Inflammatory macrophage treated with lipopolysaccharide for 4 hours (primary cell): ENCODE data around the gene OR6B1.
"Not testable (repeated sequence)": the region's sequence is repeated elsewhere in the genome, so short reads cannot be mapped to it uniquely, and the experiment has no call there.

Experiments
- DNase-seq: peaks from one replicate; pipeline ENCODE4 v3.0.0-alpha.2; 2020

OR6B1 gene

DNA sequence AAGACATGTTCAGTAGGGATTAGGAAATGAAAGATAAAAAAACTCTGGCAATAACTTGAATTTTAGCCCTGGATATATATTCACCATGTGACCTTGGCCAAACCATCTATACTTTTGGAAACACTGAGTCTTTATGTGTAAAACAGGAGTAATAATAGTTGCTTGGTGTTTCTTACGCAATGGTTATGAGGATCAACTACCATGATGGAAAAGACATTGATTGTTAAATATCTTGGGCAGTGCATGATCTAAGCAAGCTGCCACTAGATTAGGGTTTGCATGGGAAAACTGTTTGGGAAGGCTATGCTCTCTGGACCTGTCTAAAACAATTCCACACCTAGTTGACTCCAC lies 6.5 kb downstream of the OR6B1 start:
- DNase-seq: no peak

DNA sequence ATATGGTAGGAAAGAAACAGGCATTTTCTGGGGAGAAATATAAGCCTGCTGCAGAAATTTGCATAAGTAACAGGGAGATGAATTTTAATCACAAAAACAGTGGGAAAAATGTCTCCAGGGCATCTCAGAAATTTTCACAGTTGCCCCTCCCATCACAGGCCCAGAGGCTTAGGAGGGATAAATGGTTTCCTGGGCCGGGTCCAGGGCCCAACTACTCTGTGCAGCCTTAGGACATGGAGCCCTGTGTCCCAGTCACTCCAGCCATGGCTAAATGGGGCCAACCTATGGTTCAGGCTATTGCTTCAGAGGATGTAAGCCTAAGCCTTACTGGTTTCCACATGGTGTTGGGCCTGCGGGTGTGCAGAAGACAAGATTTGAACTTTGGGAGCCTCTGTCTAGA lies 9.2 kb downstream of the OR6B1 start:
- no peak for DNase-seq

GRCh38 chr7:144010061-144010460 lies 9.9 kb downstream of the OR6B1 start:
- not testable (repeated sequence) for DNase-seq

- DNase-seq: not testable (repeated sequence)
These were observed 10.7 kb downstream of the OR6B1 start for GRCh38 chr7:144010821-144011220.

GRCh38 chr7:144011458-144012230 lies 11.5 kb downstream of the OR6B1 start:
- DNase-seq: no peak

GRCh38 chr7:144018065-144018464 lies 17.9 kb downstream of the OR6B1 start:
- no peak for DNase-seq

GRCh38 chr7:144019457-144019856 lies 19.3 kb downstream of the OR6B1 start:
- no peak for DNase-seq

DNA sequence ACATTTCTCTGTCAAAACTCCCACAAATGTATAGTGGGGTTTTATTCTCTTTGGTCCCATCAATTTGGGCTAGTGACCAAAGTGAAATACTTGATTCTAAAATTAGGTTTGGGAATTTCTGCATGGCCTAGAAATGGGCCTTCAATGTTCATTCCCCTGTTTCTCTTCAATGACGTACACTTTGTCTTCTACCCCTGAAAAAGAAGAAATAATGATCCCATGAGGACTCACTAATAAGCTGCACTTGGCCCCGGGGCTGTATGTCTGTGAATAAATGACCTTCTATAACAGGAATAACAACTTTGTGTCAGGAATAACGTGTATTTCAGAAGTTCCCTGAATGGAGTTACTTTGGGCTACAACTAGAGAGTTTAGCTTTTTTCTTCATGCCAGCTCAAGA lies 20.2 kb downstream of the OR6B1 start:
- no peak for DNase-seq

DNA sequence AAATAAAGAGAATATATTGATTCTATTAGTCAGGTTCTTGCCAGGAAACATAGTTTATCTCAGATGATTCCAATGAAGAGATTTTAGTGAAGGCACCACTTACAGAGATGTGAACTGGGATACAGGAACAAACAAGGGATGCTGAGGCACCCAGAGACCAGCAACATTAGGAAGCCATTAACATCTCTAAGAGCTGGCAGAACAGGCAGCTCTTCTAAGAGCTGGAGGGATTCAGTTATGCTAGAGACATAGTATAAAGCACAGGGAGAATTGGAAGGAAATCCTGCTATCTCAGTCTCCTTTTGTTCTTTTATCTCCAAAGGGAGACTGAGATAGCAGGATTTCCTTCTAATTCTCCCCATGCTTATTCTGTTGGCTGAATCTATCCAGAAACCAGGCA lies 22.0 kb downstream of the OR6B1 start:
- no peak for DNase-seq

GRCh38 chr7:144023171-144023827 lies 23.2 kb downstream of the OR6B1 start:
- DNase-seq: no peak

DNA sequence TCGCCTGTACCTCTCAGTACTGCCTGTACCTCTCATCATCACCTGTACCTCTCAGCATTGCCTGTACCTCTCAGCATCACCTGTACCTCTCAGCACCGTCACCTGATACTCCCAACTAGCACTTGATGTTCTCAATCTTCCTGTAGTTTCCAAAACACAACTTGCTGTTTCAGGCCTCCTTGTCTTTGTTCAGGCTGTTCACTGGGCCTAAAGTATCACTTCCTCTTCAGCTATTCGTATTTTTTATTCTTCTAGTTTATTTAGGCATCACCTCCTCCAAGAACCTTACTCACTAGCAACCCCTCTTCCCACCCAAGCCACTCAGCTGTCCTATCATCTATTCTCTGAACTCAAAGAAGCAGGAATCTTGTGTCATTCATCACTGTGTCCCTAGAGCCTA lies 24.1 kb downstream of the OR6B1 start:
- no peak for DNase-seq

DNA sequence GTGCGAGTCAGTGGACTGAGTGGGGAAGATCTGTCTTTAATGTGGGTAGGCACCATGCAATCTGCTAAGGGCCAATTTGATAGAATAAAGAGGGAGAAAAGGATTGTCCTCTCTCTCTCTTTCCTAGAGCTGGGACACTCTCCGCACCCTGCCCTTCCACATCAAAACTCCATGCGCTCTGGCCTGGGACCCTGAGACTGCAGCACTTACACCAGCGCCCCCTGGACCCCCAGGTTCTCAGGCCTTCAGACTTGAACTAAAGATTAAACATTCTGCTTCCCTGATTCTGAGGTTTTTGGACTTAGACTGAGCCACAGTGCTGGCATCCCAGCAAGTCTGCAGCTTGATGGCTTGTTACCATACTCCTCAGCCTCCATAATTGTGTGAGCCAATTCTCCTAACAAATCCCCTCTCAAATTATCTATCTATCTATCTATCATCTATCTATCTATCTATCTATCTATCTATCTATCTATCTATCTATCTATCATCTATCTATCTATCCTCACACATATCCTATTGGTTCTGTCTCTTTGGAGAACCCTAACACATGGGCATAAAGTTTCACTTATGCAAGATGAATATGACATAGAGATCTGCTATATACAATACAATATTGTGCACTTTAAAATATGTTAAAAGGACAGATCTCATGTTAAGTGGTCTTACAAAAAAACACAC lies 26.2 kb downstream of the OR6B1 start:
- DNase-seq: no peak

DNA sequence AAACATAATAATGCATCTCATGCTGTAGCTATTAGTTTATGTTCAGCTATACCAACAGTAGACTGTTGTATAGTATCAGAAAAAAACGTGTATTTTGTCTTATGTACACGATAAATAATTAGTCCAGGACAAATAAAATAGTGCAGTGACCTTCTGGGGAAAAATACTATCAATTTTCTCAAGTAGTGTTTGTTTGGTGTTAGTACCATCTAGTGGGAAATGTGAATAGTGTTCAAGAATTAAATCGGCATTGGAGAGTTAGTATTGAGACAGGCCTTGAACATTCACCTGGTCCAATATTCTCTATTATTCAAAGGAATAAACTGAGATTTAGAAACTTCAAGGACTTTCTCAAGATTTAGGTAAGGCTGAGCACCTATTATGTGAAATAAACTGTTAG lies 26.9 kb downstream of the OR6B1 start:
- DNase-seq: no peak

GRCh38 chr7:144027974-144028373 lies 27.9 kb downstream of the OR6B1 start:
- DNase-seq: no peak

GRCh38 chr7:144028547-144028946 lies 28.4 kb downstream of the OR6B1 start:
- DNase-seq: no peak

DNA sequence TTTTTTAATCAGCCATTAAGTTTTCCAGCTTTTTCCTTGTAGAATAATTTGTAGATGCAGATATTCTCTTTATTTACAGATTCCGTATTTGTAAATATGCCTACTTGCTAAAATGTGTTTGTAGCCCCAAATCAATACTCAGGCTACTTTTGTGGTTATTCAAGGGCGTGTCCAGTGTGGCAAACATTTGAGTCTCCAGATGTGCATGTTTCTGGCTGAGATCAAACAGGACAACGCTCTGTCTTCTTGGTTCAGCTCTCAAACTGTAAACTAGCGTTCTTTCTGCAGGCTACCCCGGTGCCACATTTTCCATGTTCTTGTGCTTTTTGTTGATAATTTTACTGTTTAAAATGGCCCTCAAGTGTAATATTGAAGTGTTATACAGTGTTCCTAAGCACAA lies 32.4 kb downstream of the OR6B1 start:
- DNase-seq: no peak

- DNase-seq: no peak
These were observed 33.0 kb downstream of the OR6B1 start for GRCh38 chr7:144032985-144033709.

GRCh38 chr7:144035385-144035784 lies 35.3 kb downstream of the OR6B1 start:
- no peak for DNase-seq

DNA sequence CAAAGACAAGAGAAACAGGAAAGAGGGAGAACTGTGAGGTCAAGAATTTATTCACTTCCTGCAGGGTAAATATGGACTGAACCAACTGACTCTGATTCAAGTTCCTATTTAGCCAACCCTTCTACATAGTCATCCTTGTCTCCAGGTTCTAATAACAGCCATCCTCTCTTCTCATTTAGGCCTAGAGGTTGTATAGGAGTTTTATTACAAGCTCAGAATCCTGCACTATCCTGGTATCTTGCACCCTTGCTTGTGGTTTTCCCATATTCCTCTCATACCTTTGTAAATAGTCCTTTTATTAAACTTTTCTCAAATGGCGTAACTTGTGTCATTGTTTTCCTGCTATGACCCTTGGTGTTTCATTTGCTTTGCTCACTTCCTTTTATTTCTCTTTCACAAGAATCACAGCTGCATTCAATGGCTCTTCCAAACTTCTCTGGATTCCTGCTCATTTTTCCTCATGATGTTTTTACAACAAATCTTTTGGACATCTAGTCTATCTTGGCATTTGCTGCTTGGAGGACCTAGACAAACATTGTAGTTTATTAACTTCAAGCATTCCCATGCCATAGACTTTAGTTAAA lies 36.3 kb downstream of the OR6B1 start:
- no peak for DNase-seq

GRCh38 chr7:144037414-144038035 lies 37.4 kb downstream of the OR6B1 start:
- no peak for DNase-seq

GRCh38 chr7:144038887-144039286 lies 38.8 kb downstream of the OR6B1 start:
- no peak for DNase-seq

- DNase-seq: no peak
These were observed 48.5 kb downstream of the OR6B1 start, which contains the start of gene OR2A5 for GRCh38 chr7:144048648-144049047. TSS of gene OR2A5 (plus strand) at chr7:144048948. CDS start at chr7:144050402, 1,454 bp downstream.

DNA sequence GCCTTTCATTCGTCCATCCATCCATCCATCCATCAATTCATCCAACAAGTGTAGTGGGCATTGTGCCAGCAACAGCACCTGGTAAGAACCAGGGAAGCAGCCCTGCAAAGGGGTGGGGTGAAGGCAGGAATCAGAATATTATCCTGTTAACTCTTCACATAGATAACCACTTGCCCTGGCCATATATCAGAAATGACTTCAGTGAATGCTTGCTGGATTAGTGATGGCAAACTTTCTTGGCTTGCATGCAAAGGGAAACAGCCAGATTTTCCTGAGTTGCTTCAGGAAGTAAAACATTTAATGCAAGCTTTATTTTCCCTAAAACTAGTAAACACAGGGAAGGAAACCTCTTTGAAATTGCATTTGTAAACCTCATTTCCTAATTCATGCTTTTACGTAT lies 49.4 kb downstream of the OR6B1 start:
- no peak for DNase-seq
